Uterus (tissue), 4 donors: ENCODE measurements around the gene PDGFB. TPM values are rescaled to one million over a fixed set of nuclear protein-coding genes. Genes with fewer than 3 reads are reported as not detected.

Source experiments
- DNase-seq, 2 donors: peaks; one replicate each; pipeline ENCODE4 v3.0.0-alpha.2; 2019 to 2020
- H3K27ac ChIP-seq, 2 donors: fragments of 200-600 bp; sonication (generic); 1 replicate in 1 of 2; 2 replicates in 1 of 2; pipeline ENCODE4 v1.5.1; 2016 to 2018
- H3K27me3 ChIP-seq, 2 donors: fragments of 200-600 bp; sonication (generic); one replicate each; pipeline ENCODE4 v1.5.1; 2018 to 2019; ENCODE audit warnings: control low read depth in 1 of 2
- H3K36me3 ChIP-seq, 2 donors: fragments of 200-600 bp; sonication (generic); one replicate each; pipeline ENCODE4 v1.5.1; 2019; ENCODE audit warnings: control low read depth in 1 of 2
- H3K4me1 ChIP-seq, 2 donors: fragments of 200-600 bp; sonication (generic); one replicate each; pipeline ENCODE4 v1.5.1; 2018 to 2019; ENCODE audit warnings: control low read depth in 1 of 2
- H3K4me3 ChIP-seq, 2 donors: fragments of 200-600 bp; sonication (generic); 1 replicate in 1 of 2; 2 replicates in 1 of 2; pipeline ENCODE4 v1.5.1; 2018 to 2019; ENCODE audit warnings: mild to moderate bottlenecking in 1 of 2
- H3K9me3 ChIP-seq, 2 donors: fragments of 200-600 bp; sonication (generic); one replicate each; pipeline ENCODE4 v1.5.1; 2019; ENCODE audit warnings: control low read depth in 1 of 2
- CTCF ChIP-seq, 4 experiments: fragments of 200-600 bp in 2 of 4; fragments of 450-650 bp in 2 of 4; sonication (generic) in 2 of 4; IDR thresholded peaks; one replicate each; pipeline ENCODE4 v1.5.1; 2016 to 2019; ENCODE audit warnings: antibody characterized with exemption in 4 of 4, mild to moderate bottlenecking in 2 of 4, moderate library complexity in 1 of 4
- POLR2A ChIP-seq, 2 donors: fragments of 450-650 bp; IDR thresholded peaks; one replicate each; pipeline ENCODE4 v1.6.1; 2016; ENCODE audit warnings: antibody characterized with exemption in 2 of 2, mild to moderate bottlenecking in 1 of 2, moderate library complexity in 1 of 2
- intact Hi-C: fragments of 100-400 bp; cut with DNase I; formaldehyde crosslinking; loops from one replicate; pipeline ENCODE4 v1.15.1; 2023; ENCODE audit warnings: low total_unique reads
- total RNA-seq, 4 donors: library from RNA; depleted of rRNA in 3 of 4; stranded (reverse); fragments of >200 nt in 3 of 4; gene quantifications; one replicate each; pipeline versions ENCODE4 v1.1.0 to v1.2.4, GENCODE V29; 2014 to 2023
- donor health status: DM: yes; HTN: yes; CAD: no.

The PDGFB gene
- total RNA-seq, 4 donors from 2014 or later: 2.0 to 24.8 (median 5.6) TPM

DNA sequence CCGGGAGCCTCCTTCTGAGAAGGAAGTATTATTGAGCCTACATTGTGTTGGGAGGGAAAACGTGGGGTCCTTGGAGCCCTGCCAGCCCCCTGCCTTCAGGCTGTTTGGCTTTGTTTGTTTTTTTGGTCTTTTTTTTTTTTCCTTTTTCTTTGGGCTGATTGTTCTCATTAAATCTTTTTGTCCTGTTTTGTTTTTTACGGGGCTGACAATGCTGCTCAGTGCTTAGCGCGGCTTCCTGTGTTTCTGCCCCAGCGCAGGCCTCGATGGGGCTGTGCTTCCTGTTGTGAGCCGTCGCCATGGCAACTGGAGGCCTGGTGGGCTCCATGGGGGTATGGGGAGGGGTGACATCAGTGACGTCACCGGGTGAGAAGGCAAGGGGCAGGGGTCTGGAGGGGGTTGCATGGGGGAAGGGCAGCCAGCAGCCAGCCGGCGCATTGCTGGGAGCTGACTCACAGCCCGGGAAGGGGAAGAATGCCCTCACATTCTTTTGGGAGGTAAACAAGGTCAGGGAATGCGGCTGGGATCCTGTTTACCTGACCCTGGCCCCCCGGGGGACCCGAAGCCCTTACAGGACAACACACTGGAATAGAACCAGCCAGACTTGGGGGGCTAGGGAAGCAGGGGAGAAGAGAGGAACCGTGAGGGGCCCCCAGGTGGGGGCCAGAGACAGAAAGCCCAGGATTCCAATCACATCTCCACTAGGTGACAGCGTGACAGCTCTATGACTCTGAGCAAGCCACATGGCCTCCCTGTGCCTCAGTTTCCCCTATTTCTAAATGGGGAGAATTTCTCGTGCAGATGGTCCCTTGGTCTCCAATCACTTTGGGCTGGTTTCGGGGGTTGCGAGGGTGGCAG lies 70.1 kb downstream of the PDGFB start:
- Histone ChIP-seq H3K9me3 (no peaks in the 10 kb centered on the region), H3K36me3 (no peaks in the 10 kb centered on the region), H3K27ac (peak overlapping the region; percentile 81 to 88), H3K27me3 (no peaks in the 10 kb centered on the region), H3K4me1 (peaks cover 0 to 48% of the 10 kb centered on the region in 2 donors), H3K4me3 (no peak overlapping the region)
- intact Hi-C loops: loop anchor here (10.0 kb wide), 1 partner anchor 340 kb away; no protein-coding TSS in a partner anchor
- no peak for TF ChIP-seq CTCF (IDR thresholded peaks at IDR 0.05)
- peak in 1 of 2 donors; percentile 16 for TF ChIP-seq POLR2A (IDR thresholded peaks at IDR 0.05)
- peak; percentile 75 to 87 for DNase-seq

DNA sequence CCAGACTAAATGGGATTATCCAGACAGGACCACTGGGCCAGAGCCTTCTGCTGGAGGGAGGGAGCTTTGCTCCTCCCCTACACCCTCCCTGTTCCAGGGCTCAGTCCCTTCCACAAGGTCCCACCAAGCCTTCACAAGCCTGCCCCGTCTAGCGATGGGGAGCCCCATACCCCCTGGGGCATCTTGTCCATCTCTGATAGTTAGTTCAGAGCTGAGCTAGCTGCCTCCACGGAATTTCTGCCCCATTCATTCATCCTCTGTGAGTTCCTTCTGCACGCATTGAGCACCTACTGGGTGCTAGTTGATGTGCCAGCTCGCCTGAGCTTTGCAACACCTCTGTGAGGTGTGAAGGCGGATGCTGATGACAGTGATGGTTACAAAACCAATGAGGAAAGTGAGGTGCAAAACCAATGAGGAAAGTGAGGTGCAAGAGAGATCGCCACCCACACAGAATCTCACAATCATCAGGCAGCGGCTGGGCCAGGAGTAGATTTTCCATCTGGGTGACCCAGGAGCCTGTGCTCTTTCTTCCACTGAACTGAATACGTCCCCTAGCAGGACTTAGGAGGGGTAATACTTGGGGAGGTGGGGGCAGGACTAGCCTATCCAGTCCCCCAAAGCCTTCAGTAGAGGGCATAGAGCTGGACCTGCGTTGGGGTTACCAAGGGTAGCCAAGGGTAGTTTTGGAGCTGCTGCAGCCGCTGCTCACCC lies 70.8 kb downstream of the PDGFB start:
- intact Hi-C loops: loop anchor here (10.0 kb wide), 1 partner anchor 341 kb away; no protein-coding TSS in a partner anchor
- no peak for DNase-seq
- Histone ChIP-seq H3K27ac (peak overlapping the region; percentile 81 to 88), H3K36me3 (no peaks in the 10 kb centered on the region), H3K9me3 (no peaks in the 10 kb centered on the region), H3K27me3 (no peaks in the 10 kb centered on the region), H3K4me1 (peaks cover 0 to 48% of the 10 kb centered on the region in 2 donors), H3K4me3 (no peak overlapping the region)
- TF ChIP-seq CTCF (IDR thresholded peaks at IDR 0.05) (no peak), POLR2A (IDR thresholded peaks at IDR 0.05) (no peak)

Other genes starting within 250 kb of the PDGFB start
- gene APOBEC3C, start 230.7 kb downstream of the PDGFB start, total RNA-seq: 10 to 100 TPM in 1 of 4 donors, 1 to 10 TPM in 3; 3.6 to 48.2 (median 6.7) TPM
- 1 to 10 TPM in 2 of 4 donors, not detected in 2; 2.1 to 9.6 TPM for gene APOBEC3D, start 223.9 kb downstream of the PDGFB start, total RNA-seq
- gene APOBEC3F, start 204.1 kb downstream of the PDGFB start, total RNA-seq: 10 to 100 TPM in 1 of 4 donors, 1 to 10 TPM in 2, not detected in 1; 1.2 to 26.6 (median 4.2) TPM
- 10 to 100 TPM in 3 of 4 donors, 1 to 10 TPM in 1; 5.9 to 36.1 (median 21.6) TPM for gene APOBEC3G, start 167.7 kb downstream of the PDGFB start, total RNA-seq
- under 1 TPM in 1 of 4 donors, not detected in 3; 0.69 TPM for gene APOBEC3H, start 147.7 kb downstream of the PDGFB start, total RNA-seq
- 100 to 1,000 TPM in 2 of 4 donors, 10 to 100 TPM in 2; 16.0 to 128 (median 102) TPM for gene CBX7, start 92.3 kb downstream of the PDGFB start, total RNA-seq
- 1,000 to 10,000 TPM; 1,498 to 2,840 (median 2,333) TPM for gene RPL3, start 74.6 kb upstream of the PDGFB start, total RNA-seq
- gene SYNGR1, start 105.0 kb upstream of the PDGFB start, total RNA-seq: 10 to 100 TPM; 12.9 to 57.9 (median 35.4) TPM
- 10 to 100 TPM; 23.0 to 44.0 (median 42.0) TPM for gene TAB1, start 154.8 kb upstream of the PDGFB start, total RNA-seq
- 10 to 100 TPM in 1 of 4 donors, 1 to 10 TPM in 1, under 1 TPM in 1, not detected in 1; 0.26 to 11.8 (median 9.5) TPM for gene MGAT3, start 212.0 kb upstream of the PDGFB start, total RNA-seq